Endothelial cell of umbilical vein (primary cell): ENCODE measurements around the gene MROH2A. TPM values are rescaled to one million over a fixed set of nuclear protein-coding genes. Genes with fewer than 3 reads are reported as not detected.

Source experiments
- BruUV-seq: library from RNA; stranded (reverse); fragments of 400-500 nt; replicated peaks from 2 replicates; lab custom pipeline; 2021; lab: Mats Ljungman, UMichigan
- CTCF ChIA-PET: fragments of 300-600, 350-600 bp; sonication (Branson Sonifier 250); formaldehyde crosslinking; loops from one replicate; lab custom pipeline; 2021; ENCODE audit warnings: antibody characterized with exemption, inconsistent platforms; lab: Charles Lee
- POLR2A ChIA-PET: fragments of 300-600, 350-600 bp; sonication (Branson Sonifier 250); formaldehyde crosslinking; loops from one replicate; lab custom pipeline; 2021; ENCODE audit warnings: antibody characterized with exemption, inconsistent platforms; lab: Charles Lee
- DNase-seq: peaks from one replicate; pipeline ENCODE4 v3.0.0-alpha.2; 2011; ENCODE audit warnings: low read depth, low spot score
- FAIRE-seq: peaks from 2 replicates; lab custom pipeline; 2011; peaks lifted over from hg19 to GRCh38; lab: Jason Lieb, UNC
- H2AFZ ChIP-seq: 2 replicates; pipeline ENCODE4 v1.6.0; 2012; ENCODE audit warnings: low read depth, low read length, control low read depth, inconsistent platforms
- H3K27ac ChIP-seq: 2 replicates; pipeline ENCODE4 v1.5.1; 2011; ENCODE audit warnings: low read depth, mild to moderate bottlenecking, control low read depth, low read length, moderate library complexity; ENCODE audit not compliant: insufficient read depth
- H3K27me3 ChIP-seq, 2 experiments: 2 replicates each; pipeline versions ENCODE4 v1.6.0 to v1.6.1; 2011; ENCODE audit warnings: low read length in 2 of 2, mixed read lengths in 1 of 2; ENCODE audit not compliant: control insufficient read depth in 2 of 2, insufficient read depth in 2 of 2
- H3K36me3 ChIP-seq, 2 experiments: 2 replicates in 1 of 2; 3 replicates in 1 of 2; pipeline ENCODE4 v1.5.1; 2011; ENCODE audit warnings: low read length in 2 of 2, mild to moderate bottlenecking in 1 of 2, moderate library complexity in 1 of 2; ENCODE audit not compliant: control insufficient read depth in 2 of 2, insufficient read depth in 2 of 2; ENCODE audit errors: extremely low read depth in 1 of 2
- H3K4me1 ChIP-seq: 3 replicates; pipeline ENCODE4 v1.5.1; 2011; ENCODE audit warnings: mild to moderate bottlenecking, low read length; ENCODE audit not compliant: control insufficient read depth, insufficient read depth; ENCODE audit errors: extremely low read depth
- H3K4me2 ChIP-seq: 2 replicates; pipeline ENCODE4 v1.6.1; 2011; ENCODE audit warnings: low read length, control low read depth, mixed read lengths; ENCODE audit not compliant: insufficient read depth
- H3K4me3 ChIP-seq, 3 experiments: fragments of 200-600 bp in 1 of 3; sonication (generic), shearing (Covaris generic) in 1 of 3; replicated peaks in 1 of 3; 2 replicates each; pipeline ENCODE4 v1.5.1; 2011 to 2016; ENCODE audit warnings: control low read depth in 3 of 3, low read length in 3 of 3, mild to moderate bottlenecking in 2 of 3, inconsistent platforms in 1 of 3, low read depth in 1 of 3, moderate library complexity in 1 of 3; ENCODE audit not compliant: insufficient read depth in 1 of 3
- H3K79me2 ChIP-seq: 2 replicates; pipeline ENCODE4 v1.6.0; 2012; ENCODE audit warnings: low read length, inconsistent platforms; ENCODE audit not compliant: control insufficient read depth, insufficient read depth
- H3K9ac ChIP-seq: replicated peaks from 2 replicates; pipeline ENCODE3; 2011; ENCODE audit warnings: low read length, control low read depth; ENCODE audit not compliant: insufficient read depth; ENCODE audit errors: extremely low read depth
- H3K9me1 ChIP-seq: replicated peaks from 3 replicates; pipeline ENCODE4 v1.6.0; 2011; ENCODE audit warnings: mild to moderate bottlenecking, low read length; ENCODE audit not compliant: control insufficient read depth, insufficient read depth; ENCODE audit errors: extremely low read depth
- H3K9me3 ChIP-seq: replicated peaks from 2 replicates; pipeline ENCODE4 v1.5.1; 2012; ENCODE audit warnings: low read length, inconsistent platforms; ENCODE audit not compliant: control insufficient read depth, insufficient read depth
- H4K20me1 ChIP-seq: replicated peaks from 2 replicates; pipeline ENCODE3; 2011; ENCODE audit warnings: mild to moderate bottlenecking, low read length; ENCODE audit not compliant: control insufficient read depth, insufficient read depth; ENCODE audit errors: extremely low read depth
- EZH2 ChIP-seq: IDR thresholded peaks from 2 replicates; pipeline ENCODE4 v1.6.1; 2012; ENCODE audit warnings: borderline replicate concordance, low read depth, mild to moderate bottlenecking, moderate library complexity, low read length, inconsistent platforms; ENCODE audit not compliant: severe bottlenecking
- FOS ChIP-seq: IDR thresholded peaks from 2 replicates; pipeline ENCODE4 v1.6.1; 2011; ENCODE audit warnings: mild to moderate bottlenecking, low read length, moderate library complexity, borderline replicate concordance; ENCODE audit not compliant: insufficient read depth
- GATA2 ChIP-seq: IDR thresholded peaks from 2 replicates; pipeline ENCODE4 v1.7.0; 2011; ENCODE audit warnings: low read depth, mild to moderate bottlenecking, moderate library complexity, mixed read lengths, low read length; ENCODE audit not compliant: insufficient read length, insufficient read depth
- JUN ChIP-seq: IDR thresholded peaks from 2 replicates; pipeline ENCODE4 v1.6.1; 2011; ENCODE audit warnings: borderline replicate concordance, low read depth; ENCODE audit not compliant: insufficient read length, insufficient read depth
- MYC ChIP-seq: IDR thresholded peaks from one replicate; pipeline ENCODE4 v1.6.1; 2011; ENCODE audit warnings: mild to moderate bottlenecking, low read depth, low read length
- POLR2A ChIP-seq: IDR thresholded peaks from 2 replicates; pipeline ENCODE4 v1.6.1; 2012; ENCODE audit warnings: low read depth, mild to moderate bottlenecking, control low read depth, low read length
- POLR2AphosphoS5 ChIP-seq: IDR thresholded peaks from 2 replicates; pipeline ENCODE4 v1.6.1; 2012; ENCODE audit warnings: low read depth, mild to moderate bottlenecking, control low read depth, low read length, moderate library complexity; ENCODE audit not compliant: insufficient read depth
- dilution Hi-C: fragments of 300-500 bp; cut with MboI; formaldehyde crosslinking; loops from one replicate; pipeline ENCODE4 v1.15.0; 2019; ENCODE audit warnings: low sequenced_read_pairs; ENCODE audit not compliant: extremely low pct_ligation_motif_present
- intact Hi-C: fragments of 100-400 bp; cut with micrococcal nuclease; formaldehyde crosslinking; loops from one replicate; pipeline ENCODE4 v1.10.0; 2022
- polyA plus RNA-seq, 4 experiments: library from polyadenylated mRNA; depleted of rRNA in 3 of 4; stranded (reverse) in 3 of 4; unstranded in 1 of 4; fragments of >200 nt; gene quantifications; 2 replicates each; pipeline versions ENCODE4 v1.2.1 to v1.2.3, GENCODE V29; 2011 to 2012; ENCODE audit warnings: missing spikeins in 1 of 4
- total RNA-seq: library from RNA; stranded (reverse); gene quantifications from 2 replicates; pipeline ENCODE4 v1.2.3, GENCODE V29; 2021
- TF ChIP-seq, protein P1 (sequence below), 2 donors: IDR thresholded peaks; 1 replicate in 1 of 2; 2 replicates in 1 of 2; pipeline ENCODE4 v1.5.1; 2011; ENCODE audit warnings: low read length in 2 of 2, mild to moderate bottlenecking in 2 of 2, moderate library complexity in 2 of 2, control low read depth in 1 of 2, inconsistent platforms in 1 of 2, low read depth in 1 of 2; ENCODE audit not compliant: insufficient read depth in 1 of 2; ENCODE audit errors: extremely low read depth in 1 of 2
- TF ChIP-seq, protein P2 (sequence below): IDR thresholded peaks from 2 replicates; pipeline ENCODE4 v1.6.1; 2011; ENCODE audit not compliant: insufficient read depth, insufficient read length

MROH2A gene
- total and polyA plus RNA-seq, 2 donors (not counting 3 experiments of a cell fraction or from before 2014, with no cell fraction given) = not detected

DNA sequence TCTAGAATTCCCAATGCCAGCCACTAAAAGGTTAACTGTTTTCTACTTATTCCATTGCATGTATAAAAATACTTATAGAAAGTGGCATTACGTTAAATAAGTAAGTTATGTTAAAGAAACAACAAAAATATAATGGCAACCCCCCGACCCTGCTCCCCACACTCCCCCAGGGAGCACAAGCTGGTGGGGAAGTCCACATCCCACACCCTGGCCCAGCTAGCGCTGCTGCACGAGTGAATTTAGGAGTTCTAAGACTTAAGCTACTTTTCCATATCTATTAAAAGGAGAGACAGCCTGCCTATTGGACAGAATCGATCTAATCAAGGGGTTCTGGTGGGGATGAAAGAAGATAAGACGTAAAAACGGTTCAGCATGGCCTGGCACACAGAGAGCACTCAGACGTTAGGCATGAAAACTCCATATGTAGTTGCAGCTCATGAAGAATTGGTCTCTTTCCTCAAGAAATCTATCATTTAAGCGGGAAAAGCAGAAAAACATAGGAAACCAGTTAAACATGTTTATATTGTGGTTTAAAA lies 59.6 kb downstream of the MROH2A start:
- Histone ChIP-seq H3K79me2 (peaks cover 71% of the 10 kb centered on the region), H3K4me1 (no peaks in the 10 kb centered on the region), H3K4me2 (no peak overlapping the region), H3K9me1 (no peaks in the 10 kb centered on the region), H3K27me3 (no peaks in the 10 kb centered on the region), H3K9me3 (no peaks in the 10 kb centered on the region), H3K27ac (no peak overlapping the region), H3K4me3 (no peak overlapping the region), H2AFZ (no peak overlapping the region), H3K36me3 (peaks cover 4 to 46% of the 10 kb centered on the region in 2 experiments), H4K20me1 (no peaks in the 10 kb centered on the region), H3K9ac (no peak overlapping the region)
- no peak for FAIRE-seq
- no peak for TF ChIP-seq FOS
- CTCF ChIA-PET = interaction anchor here (1.4 kb wide), 1 partner anchor 12 kb away, joined by 5 read pairs; no protein-coding TSS in a partner anchor
- dilution Hi-C loops = no loop called here
- POLR2A ChIA-PET = no interaction called here
- intact Hi-C loops = loop anchor here (10.0 kb wide), 1 partner anchor 553 kb away; no protein-coding TSS in a partner anchor
- no TSS peak for BruUV-seq
- no peak for DNase-seq

DNA sequence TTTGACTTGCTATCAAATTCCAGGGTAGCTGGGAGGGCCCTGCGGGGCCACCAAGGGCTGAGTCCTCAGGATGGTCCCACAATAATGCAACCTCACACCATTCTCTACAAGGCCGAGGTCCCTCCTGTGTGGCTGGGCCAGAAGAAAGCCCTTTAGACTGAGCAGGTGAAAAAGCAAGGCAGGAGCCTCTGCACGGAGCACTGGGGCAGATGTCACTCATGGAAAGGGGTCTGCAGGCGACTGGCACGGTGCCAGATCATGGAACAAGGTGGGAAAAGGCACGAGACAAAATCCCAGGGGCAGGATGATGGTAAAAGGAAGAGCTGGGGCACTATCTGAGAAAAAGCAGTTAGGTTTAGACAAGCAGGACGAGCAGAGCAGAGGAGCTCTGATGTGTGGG lies 60.1 kb downstream of the MROH2A start:
- intact Hi-C loops (loop anchor here (10.0 kb wide), 1 partner anchor 553 kb away; no protein-coding TSS in a partner anchor), dilution Hi-C loops (no loop called here)
- TF ChIP-seq MYC = no peak
- no peak for TF ChIP-seq POLR2AphosphoS5
- TF ChIP-seq FOS = no peak
- TF ChIP-seq, protein P1, sequence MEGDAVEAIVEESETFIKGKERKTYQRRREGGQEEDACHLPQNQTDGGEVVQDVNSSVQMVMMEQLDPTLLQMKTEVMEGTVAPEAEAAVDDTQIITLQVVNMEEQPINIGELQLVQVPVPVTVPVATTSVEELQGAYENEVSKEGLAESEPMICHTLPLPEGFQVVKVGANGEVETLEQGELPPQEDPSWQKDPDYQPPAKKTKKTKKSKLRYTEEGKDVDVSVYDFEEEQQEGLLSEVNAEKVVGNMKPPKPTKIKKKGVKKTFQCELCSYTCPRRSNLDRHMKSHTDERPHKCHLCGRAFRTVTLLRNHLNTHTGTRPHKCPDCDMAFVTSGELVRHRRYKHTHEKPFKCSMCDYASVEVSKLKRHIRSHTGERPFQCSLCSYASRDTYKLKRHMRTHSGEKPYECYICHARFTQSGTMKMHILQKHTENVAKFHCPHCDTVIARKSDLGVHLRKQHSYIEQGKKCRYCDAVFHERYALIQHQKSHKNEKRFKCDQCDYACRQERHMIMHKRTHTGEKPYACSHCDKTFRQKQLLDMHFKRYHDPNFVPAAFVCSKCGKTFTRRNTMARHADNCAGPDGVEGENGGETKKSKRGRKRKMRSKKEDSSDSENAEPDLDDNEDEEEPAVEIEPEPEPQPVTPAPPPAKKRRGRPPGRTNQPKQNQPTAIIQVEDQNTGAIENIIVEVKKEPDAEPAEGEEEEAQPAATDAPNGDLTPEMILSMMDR (IDR thresholded peaks at IDR 0.05; ENCODE audit: extremely low read depth in 1 of 2, insufficient read depth in 1 of 2, low read depth in 1 of 2, low read length in 2 of 2) = no peak
- no peak for TF ChIP-seq POLR2A
- TF ChIP-seq EZH2 = no peak
- TF ChIP-seq, protein P2, sequence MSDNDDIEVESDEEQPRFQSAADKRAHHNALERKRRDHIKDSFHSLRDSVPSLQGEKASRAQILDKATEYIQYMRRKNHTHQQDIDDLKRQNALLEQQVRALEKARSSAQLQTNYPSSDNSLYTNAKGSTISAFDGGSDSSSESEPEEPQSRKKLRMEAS = no peak
- TF ChIP-seq JUN = no peak
- no peak for TF ChIP-seq GATA2
- no peak overlapping the region for H3K4me3 ChIP-seq
- no peaks in the 10 kb centered on the region for H3K9me1 ChIP-seq
- no peak overlapping the region for H3K27ac ChIP-seq
- no peaks in the 10 kb centered on the region for H3K9me3 ChIP-seq
- no peak for FAIRE-seq
- no peaks in the 10 kb centered on the region for H3K27me3 ChIP-seq
- DNase-seq = no peak
- H3K79me2 ChIP-seq = peaks cover 76% of the 10 kb centered on the region
- BruUV-seq = no TSS peak
- no peak overlapping the region for H3K9ac ChIP-seq
- H2AFZ ChIP-seq = no peak overlapping the region
- CTCF ChIA-PET = interaction anchor here (1.4 kb wide), 1 partner anchor 12 kb away, joined by 5 read pairs; no protein-coding TSS in a partner anchor
- H3K4me1 ChIP-seq = no peaks in the 10 kb centered on the region
- no peak overlapping the region for H3K4me2 ChIP-seq
- POLR2A ChIA-PET = no interaction called here
- H4K20me1 ChIP-seq = no peaks in the 10 kb centered on the region
- H3K36me3 ChIP-seq = peaks cover 4 to 50% of the 10 kb centered on the region in 2 experiments
